Raji (cell line): Measurements from ENCODE around the gene NIN.

ENCODE experiments used
- POLR2A ChIP-seq: IDR thresholded peaks from 2 replicates; pipeline ENCODE4 v1.6.1; 2011; ENCODE audit warnings: low read depth, low read length, control low read depth; ENCODE audit not compliant: insufficient read depth

The NIN gene

GRCh38 chr14:50825307-50825706, 5.7 kb downstream of the NIN start:
- no peak for TF ChIP-seq POLR2A

DNA sequence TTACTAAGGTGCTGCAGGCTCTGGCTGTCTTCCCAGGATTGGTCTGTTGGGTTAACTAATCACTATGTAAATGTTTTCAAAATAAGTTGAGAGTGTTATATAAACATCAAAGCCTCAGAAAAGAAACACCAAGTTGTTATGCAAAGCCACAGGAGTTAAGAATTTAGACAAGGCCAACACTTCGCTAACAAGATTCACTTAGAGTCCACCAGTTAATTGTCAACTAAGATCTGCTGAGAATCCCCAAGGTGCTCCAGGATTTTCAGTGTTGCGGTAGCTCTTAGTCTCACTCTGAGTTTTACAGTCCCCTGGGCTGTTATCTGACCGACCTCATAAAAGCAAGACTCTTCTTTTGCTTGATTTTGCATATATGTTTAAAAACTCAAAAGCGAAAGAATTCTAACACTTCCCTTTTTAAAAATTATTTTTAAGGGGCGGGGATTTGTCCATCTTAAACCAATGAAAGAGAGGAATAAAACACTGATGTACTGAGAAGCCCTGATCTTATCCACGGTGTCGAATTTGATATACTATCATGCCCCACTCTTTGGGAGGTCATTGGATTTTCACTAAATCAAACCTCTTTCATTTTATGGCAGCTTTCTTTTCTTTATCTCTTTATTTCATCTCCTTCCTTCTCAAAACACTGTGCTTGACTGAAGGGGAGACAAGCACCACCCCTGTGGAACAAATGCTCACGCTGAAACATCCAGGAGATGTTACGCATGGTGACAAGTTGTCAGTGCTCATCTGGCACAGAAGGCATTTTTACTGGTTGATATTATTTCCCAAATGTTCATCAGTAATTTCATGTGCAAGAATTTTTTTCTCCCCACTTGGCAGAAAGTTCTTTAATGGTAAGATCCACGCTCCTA, 7.0 kb downstream of the NIN start:
- peak; percentile 46; the same call in 1 of the 2 replicates for TF ChIP-seq POLR2A

- no peak for TF ChIP-seq POLR2A
Observed at GRCh38 chr14:50823051-50823761, 7.8 kb downstream of the NIN start.

DNA sequence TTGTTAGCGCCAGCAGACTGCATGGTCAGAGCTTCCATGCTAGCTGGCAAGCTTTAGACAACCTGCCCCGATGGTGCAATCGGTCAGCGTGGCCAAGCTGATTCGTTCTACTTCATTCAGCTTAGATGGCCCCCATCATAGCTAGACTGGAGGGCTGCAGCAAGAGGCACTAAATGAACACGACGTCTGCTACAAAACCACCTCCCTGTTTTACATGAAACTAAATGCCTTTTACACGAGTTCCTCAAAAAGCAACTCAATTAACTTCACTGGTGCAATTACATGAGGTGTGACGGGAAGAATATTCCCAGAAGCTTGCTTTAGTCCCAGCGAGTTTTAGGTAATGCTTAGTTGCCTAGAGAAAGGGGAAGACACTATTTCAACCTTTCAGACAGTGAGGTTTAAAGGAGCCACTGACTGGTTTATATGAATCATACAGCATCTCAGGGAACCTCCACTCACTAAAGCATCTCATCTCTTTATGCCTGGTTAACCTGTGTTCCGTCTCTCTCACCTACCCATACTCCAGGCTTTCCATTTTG, 8.4 kb downstream of the NIN start:
- TF ChIP-seq POLR2A: no peak

- no peak for TF ChIP-seq POLR2A
Observed at GRCh38 chr14:50821510-50822464, 9.2 kb downstream of the NIN start.

DNA sequence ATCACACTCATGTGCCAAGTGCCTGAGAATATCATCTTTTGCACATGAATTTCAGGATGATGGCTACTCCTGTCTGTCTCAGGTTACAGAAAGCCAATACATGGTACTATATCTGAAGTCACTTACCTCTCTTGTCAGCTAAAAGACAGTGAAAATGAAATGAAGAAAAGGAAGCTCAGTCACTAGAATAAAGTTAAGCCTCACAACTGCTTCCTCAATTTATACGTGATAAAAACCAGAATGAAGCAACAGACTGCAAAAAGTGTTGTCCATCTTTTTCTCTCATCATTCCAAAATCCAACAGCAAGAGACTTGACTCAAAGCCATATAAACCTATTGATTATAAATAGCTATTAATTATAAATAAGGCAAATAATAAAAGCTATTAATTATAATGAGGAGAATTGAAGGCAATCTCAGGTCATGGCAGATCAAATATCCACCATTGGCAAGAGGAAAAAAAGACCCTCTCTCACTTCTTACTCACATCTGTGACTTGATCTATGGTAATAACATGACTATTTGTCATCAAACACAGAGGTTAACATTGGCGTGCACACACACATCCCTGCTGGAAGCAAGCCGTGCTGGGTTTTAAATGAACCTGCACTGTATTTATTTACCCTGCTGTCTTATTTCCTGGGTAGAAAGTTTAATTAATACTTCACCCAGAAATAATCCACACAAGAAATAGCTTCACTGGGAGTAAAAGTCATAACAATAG, 10.0 kb downstream of the NIN start:
- TF ChIP-seq POLR2A: no peak

DNA sequence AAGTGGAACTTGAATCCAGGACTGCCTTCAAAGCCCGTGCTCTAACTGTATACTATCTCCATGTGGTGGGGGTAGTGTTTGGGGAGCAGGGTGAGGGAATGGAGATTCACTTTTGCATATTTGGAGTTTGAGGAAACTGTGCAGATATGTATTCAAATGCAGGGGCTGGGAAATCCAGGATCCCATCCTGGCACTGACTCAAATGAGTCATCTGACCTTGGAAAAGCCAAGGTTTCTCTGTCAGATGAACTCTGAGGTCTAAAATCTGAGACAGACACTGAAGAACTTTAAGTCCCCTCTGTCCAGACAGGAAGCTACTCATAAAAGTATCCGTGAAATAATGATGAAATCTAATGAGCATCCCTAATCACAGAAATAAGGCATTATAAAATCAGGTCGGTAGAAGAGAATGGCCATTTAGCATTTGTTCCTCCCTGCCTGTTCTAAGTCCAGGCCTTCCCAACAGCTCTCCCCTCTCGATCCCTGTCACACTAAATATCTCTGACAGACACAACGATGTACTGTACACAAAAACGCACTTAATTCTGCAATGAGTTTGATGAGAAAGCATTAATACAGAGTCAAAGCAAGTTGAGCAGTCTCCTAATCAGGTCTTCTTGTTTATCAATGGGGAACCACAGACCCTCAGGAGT, 14.4 kb downstream of the NIN start:
- TF ChIP-seq POLR2A: no peak

GRCh38 chr14:50814161-50814560, 16.8 kb downstream of the NIN start:
- TF ChIP-seq POLR2A: no peak

DNA sequence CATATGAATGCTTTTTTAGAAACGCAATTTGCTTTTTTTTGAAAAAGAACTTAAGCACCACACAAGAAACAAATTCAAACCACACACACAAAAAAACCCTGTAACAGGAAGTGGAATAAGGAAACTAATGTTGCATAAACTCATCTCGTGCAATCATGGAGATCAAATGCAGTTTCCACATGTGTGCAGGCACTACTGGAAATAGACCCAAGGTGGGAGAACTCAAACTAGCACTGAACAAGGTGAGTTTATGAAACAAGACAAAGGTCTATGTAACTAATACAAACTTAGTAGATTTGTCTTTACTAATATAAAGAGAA, 17.5 kb downstream of the NIN start:
- no peak for TF ChIP-seq POLR2A

GRCh38 chr14:50812856-50813543, 18.0 kb downstream of the NIN start:
- TF ChIP-seq POLR2A: no peak

GRCh38 chr14:50812180-50812579, 18.8 kb downstream of the NIN start:
- TF ChIP-seq POLR2A: no peak

GRCh38 chr14:50808053-50808452, 22.9 kb downstream of the NIN start:
- TF ChIP-seq POLR2A: no peak

DNA sequence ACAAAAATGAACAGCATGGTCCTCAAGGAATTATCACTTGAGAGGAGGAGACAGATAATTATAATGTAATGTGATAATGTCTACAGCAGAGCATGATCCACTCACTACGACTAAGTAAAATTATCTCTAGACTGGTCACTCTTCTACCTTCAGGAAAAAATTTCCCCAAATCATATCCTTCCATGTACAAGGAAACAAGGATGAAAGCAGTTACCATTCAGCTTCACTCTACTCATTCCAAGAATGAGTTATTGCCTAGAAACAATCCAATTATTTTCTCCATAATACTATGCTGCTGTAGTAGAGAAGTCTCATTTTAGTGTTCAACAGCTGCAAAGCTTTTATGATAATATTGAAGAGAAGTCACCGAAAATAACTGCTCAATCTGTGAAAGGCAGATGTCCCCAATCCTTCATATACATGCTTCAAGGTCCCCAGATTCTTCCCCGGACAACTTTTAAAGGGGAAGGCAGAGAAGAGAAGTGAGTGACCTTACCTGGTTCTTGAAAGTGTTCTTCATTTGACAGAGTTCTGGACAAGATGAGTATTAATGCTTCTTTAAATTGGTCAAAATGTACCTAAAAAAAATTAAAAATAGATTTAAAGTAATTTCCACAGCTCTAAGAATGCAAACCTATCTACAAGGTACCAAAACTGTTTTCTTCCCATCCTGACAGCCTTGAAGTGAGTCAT, 24.6 kb downstream of the NIN start:
- TF ChIP-seq POLR2A: no peak
